Cardiac fibroblast (primary cell): Measurements from ENCODE around the gene PPP4R3B.
"Not testable (repeated sequence)": the region's sequence is repeated elsewhere in the genome, so short reads cannot be mapped to it uniquely, and the experiment has no call there.

Source experiments
- DNase-seq, 2 donors: peaks; one replicate each; pipeline versions ENCODE4 v3.0.0 to v3.0.0-alpha.2; 2010; ENCODE audit warnings: low read depth in 2 of 2
- H3K4me3 ChIP-seq, 2 donors: replicated peaks in 1 of 2; 1 replicate in 1 of 2; 2 replicates in 1 of 2; pipeline ENCODE4 v1.5.1; 2011; ENCODE audit warnings: low read depth in 2 of 2, low read length in 2 of 2, mild to moderate bottlenecking in 2 of 2, moderate library complexity in 1 of 2
- CTCF ChIP-seq: IDR thresholded peaks from one replicate; pipeline ENCODE4 v1.5.1; 2011; ENCODE audit warnings: low read depth, mild to moderate bottlenecking, low read length, inconsistent platforms

The PPP4R3B gene

GRCh38 chr2:55595536-55595935, 21.9 kb downstream of the PPP4R3B start:
- DNase-seq: peak; percentile 27 to 31
- H3K4me3 ChIP-seq: no peak overlapping the region
- TF ChIP-seq CTCF: no peak

- no peak for TF ChIP-seq CTCF
- DNase-seq: no peak
- H3K4me3 ChIP-seq: no peak overlapping the region
These were observed 25.3 kb downstream of the PPP4R3B start for GRCh38 chr2:55592130-55592529.

- H3K4me3 ChIP-seq: no peak overlapping the region
- no peak for TF ChIP-seq CTCF
- peak in 1 of 2 donors; percentile 57 for DNase-seq
These were observed 26.5 kb downstream of the PPP4R3B start for GRCh38 chr2:55590810-55591440.

GRCh38 chr2:55585451-55586080, 31.9 kb downstream of the PPP4R3B start:
- no peak overlapping the region for H3K4me3 ChIP-seq
- DNase-seq: peak; percentile 79 to 90
- no peak for TF ChIP-seq CTCF

- TF ChIP-seq CTCF: no peak
- no peak overlapping the region for H3K4me3 ChIP-seq
- peak; percentile 16 to 57 for DNase-seq
These were observed 35.4 kb downstream of the PPP4R3B start for GRCh38 chr2:55581874-55582547.

- peak in 1 of 2 donors; percentile 21 for DNase-seq
- no peak overlapping the region for H3K4me3 ChIP-seq
- TF ChIP-seq CTCF: peak; percentile 15
These were observed 36.0 kb downstream of the PPP4R3B start for GRCh38 chr2:55581435-55581834.

GRCh38 chr2:55569002-55569401, 48.4 kb downstream of the PPP4R3B start:
- peak in 1 of 2 donors; percentile 5 for DNase-seq
- H3K4me3 ChIP-seq: not testable (repeated sequence)
